Measurements from ENCODE around the gene PKN3. TPM values are rescaled to one million over a fixed set of nuclear protein-coding genes. Genes with fewer than 3 reads are reported as not detected.

Gene PKN3
- total and polyA plus RNA-seq, 2 of the 13 experiments (the other 11 are each of a cell fraction or from before 2014, with no cell fraction given): 10.5 to 13.2 TPM

DNA sequence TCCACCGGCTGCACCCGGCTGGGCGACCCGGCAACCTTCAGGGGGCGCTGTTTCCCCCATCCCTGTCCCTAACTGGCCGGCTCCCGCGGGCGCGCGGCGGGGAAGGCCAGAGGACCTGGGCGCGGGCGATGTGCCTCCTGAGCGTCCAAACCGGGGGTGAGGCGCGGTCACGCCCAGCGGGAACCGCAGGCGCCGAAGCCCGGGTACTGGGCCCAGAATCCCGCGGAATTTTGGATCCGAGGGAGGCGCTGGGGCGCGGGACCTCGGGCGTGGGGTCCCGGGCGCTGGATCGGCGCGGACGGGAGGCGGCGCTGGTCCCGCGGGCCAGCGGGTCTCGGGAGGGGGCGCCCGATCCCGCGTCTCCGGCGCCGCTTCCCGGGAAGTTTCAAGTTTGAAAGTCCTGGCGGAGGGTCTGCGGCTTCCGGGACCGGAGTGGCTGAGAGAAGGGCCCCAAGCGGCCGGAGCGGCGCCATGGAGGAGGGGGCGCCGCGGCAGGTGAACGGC is at the start of gene PKN3 (continued):
- TF ChIP-seq, protein P1, sequence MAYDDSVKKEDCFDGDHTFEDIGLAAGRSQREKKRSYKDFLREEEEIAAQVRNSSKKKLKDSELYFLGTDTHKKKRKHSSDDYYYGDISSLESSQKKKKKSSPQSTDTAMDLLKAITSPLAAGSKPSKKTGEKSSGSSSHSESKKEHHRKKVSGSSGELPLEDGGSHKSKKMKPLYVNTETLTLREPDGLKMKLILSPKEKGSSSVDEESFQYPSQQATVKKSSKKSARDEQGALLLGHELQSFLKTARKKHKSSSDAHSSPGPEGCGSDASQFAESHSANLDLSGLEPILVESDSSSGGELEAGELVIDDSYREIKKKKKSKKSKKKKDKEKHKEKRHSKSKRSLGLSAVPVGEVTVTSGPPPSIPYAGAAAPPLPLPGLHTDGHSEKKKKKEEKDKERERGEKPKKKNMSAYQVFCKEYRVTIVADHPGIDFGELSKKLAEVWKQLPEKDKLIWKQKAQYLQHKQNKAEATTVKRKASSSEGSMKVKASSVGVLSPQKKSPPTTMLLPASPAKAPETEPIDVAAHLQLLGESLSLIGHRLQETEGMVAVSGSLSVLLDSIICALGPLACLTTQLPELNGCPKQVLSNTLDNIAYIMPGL (CRISPR knock-in tag; IDR thresholded peaks at IDR 0.05; ENCODE audit: borderline replicate concordance in 1 of 2, low read depth in 1 of 2): peak; percentile 97 to 99
- TF ChIP-seq RBM39 (IDR thresholded peaks at IDR 0.05; ENCODE audit: low read depth, low read length, poor library complexity, severe bottlenecking) (peak; percentile 39), SKI (IDR thresholded peaks at IDR 0.05; ENCODE audit: partially characterized antibody) (peak; percentile 61), U2AF2 (IDR thresholded peaks at IDR 0.05; ENCODE audit: low read depth, low read length) (no peak), PITX1 (CRISPR knock-in tag; IDR thresholded peaks at IDR 0.05) (peak; percentile 50; the same call in 1 of the 2 replicates), ZNF121 (CRISPR knock-in tag; IDR thresholded peaks at IDR 0.05) (peak; percentile 69), ZNF547 (CRISPR knock-in tag; IDR thresholded peaks at IDR 0.05) (peak; percentile 78), REPIN1 (CRISPR knock-in tag; IDR thresholded peaks at IDR 0.05; ENCODE audit: borderline replicate concordance, low read depth) (peak; percentile 62; the same call in 1 of the 2 replicates), ZNF747 (CRISPR knock-in tag; IDR thresholded peaks at IDR 0.05; ENCODE audit: borderline replicate concordance) (peak; percentile 69; the same call in 1 of the 2 replicates), KDM5B (CRISPR knock-in tag; IDR thresholded peaks at IDR 0.05; ENCODE audit: borderline replicate concordance) (peak; percentile 71; the same call in 1 of the 2 replicates), NR2C2 (CRISPR knock-in tag; IDR thresholded peaks at IDR 0.05; ENCODE audit: borderline replicate concordance) (peak; percentile 41; the same call in 1 of the 2 replicates), PHF5A (CRISPR knock-in tag; IDR thresholded peaks at IDR 0.05; ENCODE audit: low read depth, unreplicated experiment) (no peak), TEAD2 (CRISPR knock-in tag; IDR thresholded peaks at IDR 0.05) (no peak), ZNF160 (CRISPR knock-in tag; IDR thresholded peaks at IDR 0.05) (no peak), MTA3 (CRISPR knock-in tag; IDR thresholded peaks at IDR 0.05) (no peak), SP140L (CRISPR knock-in tag; IDR thresholded peaks at IDR 0.05; ENCODE audit: borderline replicate concordance) (no peak), ZFP36L1 (CRISPR knock-in tag; IDR thresholded peaks at IDR 0.05) (peak; percentile 43; the same call in 1 of the 2 replicates), AGO2 (optimal IDR thresholded peaks at IDR 0.05; ENCODE audit: low read depth, low read length) (peak; percentile 24), ZNF17 (CRISPR knock-in tag; IDR thresholded peaks at IDR 0.05) (no peak), NFE2 (CRISPR knock-in tag; IDR thresholded peaks at IDR 0.05) (no peak), RCOR2 (CRISPR knock-in tag; IDR thresholded peaks at IDR 0.05) (no peak), SIN3A (IDR thresholded peaks at IDR 0.05; ENCODE audit: borderline replicate concordance, low read depth, low read length) (peak; percentile 66)
- TF ChIP-seq, protein P2, sequence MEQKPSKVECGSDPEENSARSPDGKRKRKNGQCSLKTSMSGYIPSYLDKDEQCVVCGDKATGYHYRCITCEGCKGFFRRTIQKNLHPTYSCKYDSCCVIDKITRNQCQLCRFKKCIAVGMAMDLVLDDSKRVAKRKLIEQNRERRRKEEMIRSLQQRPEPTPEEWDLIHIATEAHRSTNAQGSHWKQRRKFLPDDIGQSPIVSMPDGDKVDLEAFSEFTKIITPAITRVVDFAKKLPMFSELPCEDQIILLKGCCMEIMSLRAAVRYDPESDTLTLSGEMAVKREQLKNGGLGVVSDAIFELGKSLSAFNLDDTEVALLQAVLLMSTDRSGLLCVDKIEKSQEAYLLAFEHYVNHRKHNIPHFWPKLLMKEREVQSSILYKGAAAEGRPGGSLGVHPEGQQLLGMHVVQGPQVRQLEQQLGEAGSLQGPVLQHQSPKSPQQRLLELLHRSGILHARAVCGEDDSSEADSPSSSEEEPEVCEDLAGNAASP (CRISPR knock-in tag; IDR thresholded peaks at IDR 0.05; ENCODE audit: borderline replicate concordance): peak; percentile 23; the same call in 1 of the 2 replicates
- TF ChIP-seq, protein P3, sequence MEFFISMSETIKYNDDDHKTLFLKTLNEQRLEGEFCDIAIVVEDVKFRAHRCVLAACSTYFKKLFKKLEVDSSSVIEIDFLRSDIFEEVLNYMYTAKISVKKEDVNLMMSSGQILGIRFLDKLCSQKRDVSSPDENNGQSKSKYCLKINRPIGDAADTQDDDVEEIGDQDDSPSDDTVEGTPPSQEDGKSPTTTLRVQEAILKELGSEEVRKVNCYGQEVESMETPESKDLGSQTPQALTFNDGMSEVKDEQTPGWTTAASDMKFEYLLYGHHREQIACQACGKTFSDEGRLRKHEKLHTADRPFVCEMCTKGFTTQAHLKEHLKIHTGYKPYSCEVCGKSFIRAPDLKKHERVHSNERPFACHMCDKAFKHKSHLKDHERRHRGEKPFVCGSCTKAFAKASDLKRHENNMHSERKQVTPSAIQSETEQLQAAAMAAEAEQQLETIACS (CRISPR knock-in tag; IDR thresholded peaks at IDR 0.05): peak; percentile 79
- TF ChIP-seq, protein P4, sequence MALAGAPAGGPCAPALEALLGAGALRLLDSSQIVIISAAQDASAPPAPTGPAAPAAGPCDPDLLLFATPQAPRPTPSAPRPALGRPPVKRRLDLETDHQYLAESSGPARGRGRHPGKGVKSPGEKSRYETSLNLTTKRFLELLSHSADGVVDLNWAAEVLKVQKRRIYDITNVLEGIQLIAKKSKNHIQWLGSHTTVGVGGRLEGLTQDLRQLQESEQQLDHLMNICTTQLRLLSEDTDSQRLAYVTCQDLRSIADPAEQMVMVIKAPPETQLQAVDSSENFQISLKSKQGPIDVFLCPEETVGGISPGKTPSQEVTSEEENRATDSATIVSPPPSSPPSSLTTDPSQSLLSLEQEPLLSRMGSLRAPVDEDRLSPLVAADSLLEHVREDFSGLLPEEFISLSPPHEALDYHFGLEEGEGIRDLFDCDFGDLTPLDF (CRISPR knock-in tag; IDR thresholded peaks at IDR 0.05): peak; percentile 67; the same call in 1 of the 2 replicates
